ENCODE measurements around the gene STYK1.

The STYK1 gene

GRCh38 chr12:10673659-10674384 lies at the start of gene STYK1:
Gene STYK1 (minus strand): TSS chr12:10674052. CDS start chr12:10634618, 39,434 bp downstream.
- peak; percentile 93 for TF ChIP-seq CTCF (IDR thresholded peaks at IDR 0.05; ENCODE audit: low read depth, low read length, missing control alignments)
- peak; percentile 1 for DNase-seq (ENCODE audit: low read depth)
- peak within 1 kb of the TSS; percentile 55 for H3K4me3 ChIP-seq (ENCODE audit: low read depth, low read length)
- in situ Hi-C loops (cut with HindIII; ENCODE audit: low sequenced_read_pairs), result no loop called here

GRCh38 chr12:10722905-10723746 lies 49.3 kb upstream of the STYK1 start, which contains the start of gene YBX3:
Gene YBX3 (minus strand): TSS chr12:10723323. CDS start chr12:10723111, 212 bp downstream.
- in situ Hi-C loops (cut with HindIII; ENCODE audit: low sequenced_read_pairs), result no loop called here
- TF ChIP-seq CTCF (IDR thresholded peaks at IDR 0.05; ENCODE audit: low read depth, low read length, missing control alignments), result no peak
- H3K4me3 ChIP-seq (ENCODE audit: low read depth, low read length), result peak within 1 kb of the TSS; percentile 73
- peak; percentile 33 for DNase-seq (ENCODE audit: low read depth)

- no peak for DNase-seq (ENCODE audit: low read depth)
- peak overlapping the region; percentile 73 for H3K4me3 ChIP-seq (ENCODE audit: low read depth, low read length)
- in situ Hi-C loops (cut with HindIII; ENCODE audit: low sequenced_read_pairs), result no loop called here
- peak; percentile 27 for TF ChIP-seq CTCF (IDR thresholded peaks at IDR 0.05; ENCODE audit: low read depth, low read length, missing control alignments)
Observed at GRCh38 chr12:10722502-10722904, 48.7 kb upstream of the STYK1 start.

GRCh38 chr12:10721651-10722501 lies 48.0 kb upstream of the STYK1 start:
- in situ Hi-C loops (cut with HindIII; ENCODE audit: low sequenced_read_pairs), result no loop called here
- peak; percentile 94 for DNase-seq (ENCODE audit: low read depth)
- no peak for TF ChIP-seq CTCF (IDR thresholded peaks at IDR 0.05; ENCODE audit: low read depth, low read length, missing control alignments)
- H3K4me3 ChIP-seq (ENCODE audit: low read depth, low read length), result peak overlapping the region; percentile 73

- peak overlapping the region; percentile 73 for H3K4me3 ChIP-seq (ENCODE audit: low read depth, low read length)
- no peak for DNase-seq (ENCODE audit: low read depth)
- in situ Hi-C loops (cut with HindIII; ENCODE audit: low sequenced_read_pairs), result no loop called here
- no peak for TF ChIP-seq CTCF (IDR thresholded peaks at IDR 0.05; ENCODE audit: low read depth, low read length, missing control alignments)
Observed at GRCh38 chr12:10720974-10721650, 47.3 kb upstream of the STYK1 start.

Data from astrocyte of the cerebellum (primary cell).